ENCODE data around the gene GSN.

GSN gene

GRCh38 chr9:121354141-121354540 lies 86.2 kb downstream of the GSN start:
- Histone ChIP-seq H3K36me3 (ENCODE audit: control insufficient read depth, insufficient read depth, low read length, severe bottlenecking) (peaks cover 83% of the 10 kb centered on the region), H3K27me3 (replicated peaks; ENCODE audit: control insufficient read depth, insufficient read depth, low read length) (no peaks in the 10 kb centered on the region), H3K9ac (ENCODE audit: low read length) (no peak overlapping the region), H3K9me3 (ENCODE audit: control insufficient read depth, low read length) (no peaks in the 10 kb centered on the region), H3K4me3 (ENCODE audit: low read length) (no peak overlapping the region), H3K4me1 (ENCODE audit: control insufficient read depth, insufficient read depth, low read length) (peaks cover 31% of the 10 kb centered on the region)
- DNase-seq (ENCODE audit: low read depth) = no peak

GRCh38 chr9:121354762-121355161 lies 86.8 kb downstream of the GSN start:
- Histone ChIP-seq H3K36me3 (ENCODE audit: control insufficient read depth, insufficient read depth, low read length, severe bottlenecking) (peaks cover 77% of the 10 kb centered on the region), H3K4me1 (ENCODE audit: control insufficient read depth, insufficient read depth, low read length) (peaks cover 37% of the 10 kb centered on the region), H3K9ac (ENCODE audit: low read length) (no peak overlapping the region), H3K9me3 (ENCODE audit: control insufficient read depth, low read length) (no peaks in the 10 kb centered on the region), H3K4me3 (ENCODE audit: low read length) (no peak overlapping the region), H3K27me3 (replicated peaks; ENCODE audit: control insufficient read depth, insufficient read depth, low read length) (no peaks in the 10 kb centered on the region)
- no peak for DNase-seq (ENCODE audit: low read depth)

GRCh38 chr9:121357011-121357410 lies 89.0 kb downstream of the GSN start:
- no peaks in the 10 kb centered on the region for H3K9me3 ChIP-seq (ENCODE audit: control insufficient read depth, low read length)
- H3K27me3 ChIP-seq (replicated peaks; ENCODE audit: control insufficient read depth, insufficient read depth, low read length) = no peaks in the 10 kb centered on the region
- no peak overlapping the region for H3K4me3 ChIP-seq (ENCODE audit: low read length)
- DNase-seq (ENCODE audit: low read depth) = no peak
- H3K9ac ChIP-seq (ENCODE audit: low read length) = no peak overlapping the region
- peaks cover 41% of the 10 kb centered on the region for H3K4me1 ChIP-seq (ENCODE audit: control insufficient read depth, insufficient read depth, low read length)
- H3K36me3 ChIP-seq (ENCODE audit: control insufficient read depth, insufficient read depth, low read length, severe bottlenecking) = peaks cover 55% of the 10 kb centered on the region

GRCh38 chr9:121358751-121359150 lies 90.8 kb downstream of the GSN start:
- peak overlapping the region; percentile 35 for H3K4me3 ChIP-seq (ENCODE audit: low read length)
- H3K9me3 ChIP-seq (ENCODE audit: control insufficient read depth, low read length) = no peaks in the 10 kb centered on the region
- peaks cover 56% of the 10 kb centered on the region for H3K4me1 ChIP-seq (ENCODE audit: control insufficient read depth, insufficient read depth, low read length)
- H3K9ac ChIP-seq (ENCODE audit: low read length) = peak overlapping the region; percentile 30
- no peak for DNase-seq (ENCODE audit: low read depth)
- H3K36me3 ChIP-seq (ENCODE audit: control insufficient read depth, insufficient read depth, low read length, severe bottlenecking) = peaks cover 37% of the 10 kb centered on the region
- H3K27me3 ChIP-seq (replicated peaks; ENCODE audit: control insufficient read depth, insufficient read depth, low read length) = no peaks in the 10 kb centered on the region

DNA sequence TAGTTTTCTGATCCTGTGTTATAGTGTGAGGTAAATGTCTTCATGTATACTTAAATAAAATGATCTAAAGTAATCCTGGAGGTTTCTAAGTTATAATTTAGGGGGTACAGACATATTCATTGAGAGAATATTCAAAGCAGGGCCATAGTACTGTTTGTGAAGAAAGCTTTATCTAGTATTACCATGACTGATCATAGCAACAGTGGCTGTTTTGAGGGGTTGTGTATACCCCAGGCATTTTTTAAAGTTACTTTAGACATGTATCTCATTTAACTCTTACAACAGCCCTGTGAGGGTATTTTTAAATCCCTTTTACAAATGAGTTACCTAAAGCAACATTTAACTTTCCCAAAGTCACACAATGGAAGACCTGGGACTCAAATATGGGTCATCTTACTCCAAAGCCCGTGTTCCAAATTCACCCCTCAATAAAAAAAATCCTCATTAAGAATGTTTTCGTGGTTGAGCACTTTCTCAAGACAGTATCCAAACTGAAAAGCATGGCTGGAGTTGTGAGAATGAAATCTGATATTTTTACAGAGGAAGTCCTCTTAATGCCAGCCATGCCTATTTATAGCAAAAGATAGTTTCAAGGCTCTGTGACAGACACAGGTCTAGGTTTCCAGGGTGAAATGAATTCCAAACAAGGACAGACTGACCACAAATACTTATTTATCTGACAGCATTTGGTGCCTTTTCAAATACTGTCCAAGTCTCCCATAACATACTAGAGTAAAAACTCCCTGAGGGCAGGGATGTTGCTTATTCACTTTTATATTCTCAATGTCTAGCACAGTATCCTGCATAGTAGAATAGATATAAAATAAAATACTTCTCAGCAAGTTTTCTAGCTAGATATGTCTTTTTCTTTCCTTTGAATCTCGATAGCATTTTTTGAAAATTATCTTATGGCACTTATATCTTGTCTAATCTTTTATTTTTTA lies 91.7 kb downstream of the GSN start:
- DNase-seq (ENCODE audit: low read depth) = peak; percentile 39

GRCh38 chr9:121360601-121361374 lies 92.8 kb downstream of the GSN start:
- peak overlapping the region; percentile 96 for H3K9ac ChIP-seq (ENCODE audit: low read length)
- DNase-seq (ENCODE audit: low read depth) = peak; percentile 80
- H3K27me3 ChIP-seq (replicated peaks; ENCODE audit: control insufficient read depth, insufficient read depth, low read length) = no peaks in the 10 kb centered on the region
- peaks cover 77% of the 10 kb centered on the region for H3K4me1 ChIP-seq (ENCODE audit: control insufficient read depth, insufficient read depth, low read length)
- peak overlapping the region; percentile 66 for H3K4me3 ChIP-seq (ENCODE audit: low read length)
- no peaks in the 10 kb centered on the region for H3K9me3 ChIP-seq (ENCODE audit: control insufficient read depth, low read length)
- peaks cover 33% of the 10 kb centered on the region for H3K36me3 ChIP-seq (ENCODE audit: control insufficient read depth, insufficient read depth, low read length, severe bottlenecking)

More for the DNA sequence above, 91.7 kb downstream of the GSN start:
- Histone ChIP-seq H3K9me3 (ENCODE audit: control insufficient read depth, low read length) (no peaks in the 10 kb centered on the region), H3K9ac (ENCODE audit: low read length) (peak overlapping the region; percentile 30), H3K4me3 (ENCODE audit: low read length) (peak overlapping the region; percentile 35), H3K4me1 (ENCODE audit: control insufficient read depth, insufficient read depth, low read length) (peaks cover 65% of the 10 kb centered on the region), H3K27me3 (replicated peaks; ENCODE audit: control insufficient read depth, insufficient read depth, low read length) (no peaks in the 10 kb centered on the region), H3K36me3 (ENCODE audit: control insufficient read depth, insufficient read depth, low read length, severe bottlenecking) (peaks cover 31% of the 10 kb centered on the region)

GRCh38 chr9:121362813-121363621 lies 95.1 kb downstream of the GSN start:
- Histone ChIP-seq H3K9me3 (ENCODE audit: control insufficient read depth, low read length) (no peaks in the 10 kb centered on the region), H3K4me1 (ENCODE audit: control insufficient read depth, insufficient read depth, low read length) (peaks cover 93% of the 10 kb centered on the region), H3K36me3 (ENCODE audit: control insufficient read depth, insufficient read depth, low read length, severe bottlenecking) (peaks cover 33% of the 10 kb centered on the region), H3K27me3 (replicated peaks; ENCODE audit: control insufficient read depth, insufficient read depth, low read length) (no peaks in the 10 kb centered on the region), H3K9ac (ENCODE audit: low read length) (peak overlapping the region; percentile 96), H3K4me3 (ENCODE audit: low read length) (peak overlapping the region; percentile 93)
- peak; percentile 79 for DNase-seq (ENCODE audit: low read depth)

DNA sequence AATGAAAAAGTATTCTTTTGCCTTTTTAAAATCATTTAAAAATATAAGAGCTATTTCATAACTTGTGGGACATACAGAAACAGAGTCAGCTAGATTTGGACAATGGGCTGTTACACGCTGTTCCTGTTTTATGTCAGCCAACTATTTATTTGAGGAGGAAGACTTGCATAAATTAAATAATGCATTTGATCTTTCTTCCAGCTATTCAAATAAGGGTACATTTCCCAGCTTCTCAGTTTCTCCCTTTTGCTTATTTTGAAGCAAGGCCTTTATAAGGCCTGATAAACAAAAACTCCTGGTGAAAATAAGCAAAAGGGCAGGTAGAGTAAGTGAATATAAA lies 95.6 kb downstream of the GSN start:
- no peaks in the 10 kb centered on the region for H3K27me3 ChIP-seq (replicated peaks; ENCODE audit: control insufficient read depth, insufficient read depth, low read length)
- H3K9ac ChIP-seq (ENCODE audit: low read length) = peak overlapping the region; percentile 96
- peaks cover 35% of the 10 kb centered on the region for H3K36me3 ChIP-seq (ENCODE audit: control insufficient read depth, insufficient read depth, low read length, severe bottlenecking)
- DNase-seq (ENCODE audit: low read depth) = no peak
- H3K4me3 ChIP-seq (ENCODE audit: low read length) = peak overlapping the region; percentile 93
- no peaks in the 10 kb centered on the region for H3K9me3 ChIP-seq (ENCODE audit: control insufficient read depth, low read length)
- peaks cover 94% of the 10 kb centered on the region for H3K4me1 ChIP-seq (ENCODE audit: control insufficient read depth, insufficient read depth, low read length)

DNA sequence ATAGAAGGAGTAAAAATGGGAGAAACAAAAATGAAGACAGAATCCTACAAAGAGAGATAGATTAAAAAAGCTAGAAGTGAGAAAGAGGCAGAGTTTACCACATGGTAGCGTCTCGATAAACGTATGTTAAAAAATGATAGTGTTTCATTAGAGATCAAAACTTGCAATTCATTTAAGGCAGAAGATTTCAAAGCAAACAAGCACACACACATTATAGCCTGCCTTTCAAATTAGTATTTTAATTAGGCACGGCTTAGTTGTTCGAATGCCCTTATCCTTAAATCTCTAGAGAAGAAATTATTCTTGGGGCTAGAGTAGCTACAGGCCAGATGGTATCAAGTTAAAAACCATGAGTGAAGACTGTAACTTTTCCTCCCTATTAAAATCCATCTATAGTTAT lies 96.1 kb downstream of the GSN start:
- Histone ChIP-seq H3K4me3 (ENCODE audit: low read length) (peak overlapping the region; percentile 93), H3K36me3 (ENCODE audit: control insufficient read depth, insufficient read depth, low read length, severe bottlenecking) (peaks cover 30% of the 10 kb centered on the region)
- no peak for DNase-seq (ENCODE audit: low read depth)

GRCh38 chr9:121364886-121365285 lies 96.9 kb downstream of the GSN start:
- H3K36me3 ChIP-seq (ENCODE audit: control insufficient read depth, insufficient read depth, low read length, severe bottlenecking) = peaks cover 29% of the 10 kb centered on the region
- peak overlapping the region; percentile 93 for H3K4me3 ChIP-seq (ENCODE audit: low read length)
- no peaks in the 10 kb centered on the region for H3K27me3 ChIP-seq (replicated peaks; ENCODE audit: control insufficient read depth, insufficient read depth, low read length)
- peak overlapping the region; percentile 96 for H3K9ac ChIP-seq (ENCODE audit: low read length)
- DNase-seq (ENCODE audit: low read depth) = no peak
- no peaks in the 10 kb centered on the region for H3K9me3 ChIP-seq (ENCODE audit: control insufficient read depth, low read length)
- H3K4me1 ChIP-seq (ENCODE audit: control insufficient read depth, insufficient read depth, low read length) = peaks cover 85% of the 10 kb centered on the region

More for the DNA sequence above, 96.1 kb downstream of the GSN start:
- Histone ChIP-seq H3K27me3 (replicated peaks; ENCODE audit: control insufficient read depth, insufficient read depth, low read length) (no peaks in the 10 kb centered on the region), H3K9me3 (ENCODE audit: control insufficient read depth, low read length) (no peaks in the 10 kb centered on the region), H3K4me1 (ENCODE audit: control insufficient read depth, insufficient read depth, low read length) (peaks cover 92% of the 10 kb centered on the region), H3K9ac (ENCODE audit: low read length) (peak overlapping the region; percentile 96)

All from adipocyte (in vitro differentiated cells).